GM08714 (cell line): ENCODE results near the gene AOPEP.

ENCODE experiments used
- H3K4me3 ChIP-seq: fragments of 200-500 bp; sonication (Bioruptor generic); 2 replicates; pipeline ENCODE4 v1.5.1; 2014; ENCODE audit warnings: mild to moderate bottlenecking, low read length, inconsistent platforms
- ZNF274 ChIP-seq: IDR thresholded peaks from 2 replicates; pipeline ENCODE4 v1.6.1; 2012; ENCODE audit warnings: mild to moderate bottlenecking, low read depth, low read length

AOPEP gene

DNA sequence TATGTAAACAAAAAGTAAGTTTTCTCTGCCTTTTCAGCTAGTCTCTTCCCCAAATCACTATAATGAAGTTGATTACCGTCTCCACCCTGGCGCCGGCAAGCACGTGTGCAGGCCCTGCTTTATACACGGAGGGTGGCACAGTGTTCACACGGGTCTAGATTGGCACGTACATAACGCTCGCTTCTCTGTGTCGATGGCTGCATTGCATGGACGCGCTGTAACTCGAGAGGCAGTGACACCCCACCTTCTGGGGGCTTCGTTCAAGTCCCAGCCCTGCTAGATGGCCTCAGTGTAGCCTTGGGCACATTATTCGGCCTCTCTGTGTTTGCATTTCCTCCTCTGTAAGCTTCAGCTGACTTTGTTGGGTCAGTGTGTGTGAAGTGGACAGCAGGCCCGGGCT, 367.1 kb downstream of the AOPEP start:
- no peak for TF ChIP-seq ZNF274
- no peak overlapping the region for H3K4me3 ChIP-seq

GRCh38 chr9:95094002-95094401, 367.5 kb downstream of the AOPEP start:
- TF ChIP-seq ZNF274: no peak
- no peak overlapping the region for H3K4me3 ChIP-seq

- TF ChIP-seq ZNF274: no peak
- no peak overlapping the region for H3K4me3 ChIP-seq
Observed at GRCh38 chr9:95095641-95096355, 369.3 kb downstream of the AOPEP start.

- no peak for TF ChIP-seq ZNF274
- H3K4me3 ChIP-seq: no peak overlapping the region
Observed at GRCh38 chr9:95096381-95096780, 369.9 kb downstream of the AOPEP start.

- TF ChIP-seq ZNF274: no peak
- no peak overlapping the region for H3K4me3 ChIP-seq
Observed at GRCh38 chr9:95096807-95097206, 370.3 kb downstream of the AOPEP start.

DNA sequence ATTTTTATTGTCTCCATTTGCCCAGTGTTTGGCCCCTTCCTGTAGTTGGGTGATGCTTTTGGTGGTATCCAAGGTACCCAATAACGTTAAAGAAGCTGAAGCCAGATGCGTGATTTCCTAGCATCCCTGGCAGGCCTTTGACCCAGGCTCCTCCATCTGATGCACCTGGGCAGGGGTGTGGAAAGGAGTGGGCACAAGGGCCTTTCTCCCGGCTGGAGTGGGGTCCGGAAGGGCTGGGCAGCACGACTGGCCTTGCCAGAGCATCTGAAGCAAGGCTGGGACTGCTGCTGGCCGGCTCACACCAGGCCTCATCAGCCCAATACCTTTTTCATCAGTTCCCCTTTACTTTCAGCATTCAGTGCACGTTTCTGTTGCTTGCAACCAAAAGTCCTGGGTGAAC, 370.8 kb downstream of the AOPEP start:
- no peak for TF ChIP-seq ZNF274
- no peak overlapping the region for H3K4me3 ChIP-seq

DNA sequence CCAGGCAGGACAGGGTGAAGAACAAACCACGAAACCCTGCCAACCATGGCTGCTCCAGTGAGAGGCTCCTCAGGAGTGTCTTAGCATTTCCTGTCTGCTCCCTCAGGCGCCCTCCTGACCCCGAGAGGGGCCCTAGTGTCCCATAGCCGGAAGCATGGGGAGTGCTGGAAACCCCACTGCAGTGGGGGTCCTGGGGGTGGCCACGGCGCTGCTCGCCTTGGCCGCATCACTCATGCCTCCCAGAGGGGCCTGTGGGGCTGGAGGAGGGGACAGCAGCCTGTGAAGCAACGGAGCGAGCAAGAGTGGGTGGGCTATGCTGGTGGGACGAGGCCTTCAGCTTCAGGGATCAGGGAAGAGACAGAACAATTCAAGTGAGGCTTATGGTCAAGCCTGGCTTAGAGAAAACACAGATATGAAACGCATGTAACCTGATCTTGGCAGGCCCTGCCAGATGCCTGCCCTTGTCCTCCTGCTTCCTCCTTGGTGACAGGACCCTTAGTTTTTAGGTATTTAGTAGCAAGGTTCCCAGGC, 372.0 kb downstream of the AOPEP start:
- no peak for TF ChIP-seq ZNF274

DNA sequence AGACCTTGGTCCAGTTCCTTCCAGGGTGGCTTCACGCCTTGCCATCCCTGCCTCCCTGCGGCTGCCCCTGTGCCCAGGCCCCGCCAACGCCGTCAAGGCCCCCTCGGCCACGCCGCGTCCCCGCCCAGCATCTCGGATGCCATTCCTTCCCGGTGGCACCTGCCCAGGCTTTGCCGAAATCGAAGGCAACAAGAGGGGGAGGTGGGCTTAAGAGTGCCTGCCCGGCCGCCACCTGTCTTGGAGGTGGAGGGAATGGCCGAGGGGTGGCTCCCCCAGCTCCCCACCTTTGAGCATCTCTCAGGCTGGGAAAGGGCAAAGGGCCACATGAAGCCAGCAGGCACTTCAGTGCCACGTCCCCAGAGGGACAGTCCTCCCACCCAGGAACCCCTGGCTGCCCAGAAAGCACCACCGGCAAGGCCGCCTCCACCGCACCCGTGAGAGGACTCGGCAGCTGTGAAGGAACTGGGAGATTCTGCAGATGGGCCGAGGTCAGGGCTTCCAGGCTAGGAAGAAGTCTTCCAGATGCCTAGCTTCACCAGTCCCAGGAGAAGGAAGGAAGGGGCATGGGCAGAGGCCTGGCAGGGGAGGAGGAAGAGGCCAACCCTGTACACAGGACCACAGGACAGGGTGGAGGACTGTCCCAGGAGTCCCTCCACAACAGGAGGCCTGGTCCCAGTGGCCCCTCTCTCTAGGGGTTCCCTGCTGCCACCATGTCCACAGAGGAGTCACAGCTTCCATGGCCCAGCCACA, 373.0 kb downstream of the AOPEP start:
- no peak for TF ChIP-seq ZNF274
- no peak overlapping the region for H3K4me3 ChIP-seq

More for the DNA sequence above, 372.0 kb downstream of the AOPEP start:
- H3K4me3 ChIP-seq: no peak overlapping the region

- no peak overlapping the region for H3K4me3 ChIP-seq
- TF ChIP-seq ZNF274: no peak
Observed at GRCh38 chr9:95100071-95100627, 373.6 kb downstream of the AOPEP start.

DNA sequence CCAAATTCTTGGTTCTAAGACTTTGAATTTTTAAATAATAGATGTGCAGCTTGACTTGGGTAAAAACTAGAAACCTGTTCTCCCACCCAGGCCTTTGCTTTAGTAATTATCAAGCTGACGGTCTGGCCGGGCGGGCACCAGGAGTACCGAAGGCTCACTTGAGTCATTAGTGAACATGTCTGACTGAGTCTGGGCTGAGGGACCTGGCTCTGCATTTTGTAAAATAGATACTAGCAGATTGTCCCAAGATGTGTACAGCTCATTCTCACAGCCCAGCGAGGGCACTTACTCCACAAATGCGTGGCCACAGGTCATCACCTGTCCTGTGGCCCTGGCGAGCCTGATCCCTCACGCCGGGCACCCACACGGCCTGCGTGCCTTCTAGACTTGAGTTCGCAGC, 374.8 kb downstream of the AOPEP start:
- H3K4me3 ChIP-seq: no peak overlapping the region
- TF ChIP-seq ZNF274: no peak

- no peak overlapping the region for H3K4me3 ChIP-seq
- no peak for TF ChIP-seq ZNF274
Observed at GRCh38 chr9:95102001-95102433, 375.5 kb downstream of the AOPEP start.

GRCh38 chr9:95102572-95102971, 376.1 kb downstream of the AOPEP start:
- no peak for TF ChIP-seq ZNF274
- no peak overlapping the region for H3K4me3 ChIP-seq

GRCh38 chr9:95103281-95103771, 376.8 kb downstream of the AOPEP start:
- no peak overlapping the region for H3K4me3 ChIP-seq
- TF ChIP-seq ZNF274: no peak

DNA sequence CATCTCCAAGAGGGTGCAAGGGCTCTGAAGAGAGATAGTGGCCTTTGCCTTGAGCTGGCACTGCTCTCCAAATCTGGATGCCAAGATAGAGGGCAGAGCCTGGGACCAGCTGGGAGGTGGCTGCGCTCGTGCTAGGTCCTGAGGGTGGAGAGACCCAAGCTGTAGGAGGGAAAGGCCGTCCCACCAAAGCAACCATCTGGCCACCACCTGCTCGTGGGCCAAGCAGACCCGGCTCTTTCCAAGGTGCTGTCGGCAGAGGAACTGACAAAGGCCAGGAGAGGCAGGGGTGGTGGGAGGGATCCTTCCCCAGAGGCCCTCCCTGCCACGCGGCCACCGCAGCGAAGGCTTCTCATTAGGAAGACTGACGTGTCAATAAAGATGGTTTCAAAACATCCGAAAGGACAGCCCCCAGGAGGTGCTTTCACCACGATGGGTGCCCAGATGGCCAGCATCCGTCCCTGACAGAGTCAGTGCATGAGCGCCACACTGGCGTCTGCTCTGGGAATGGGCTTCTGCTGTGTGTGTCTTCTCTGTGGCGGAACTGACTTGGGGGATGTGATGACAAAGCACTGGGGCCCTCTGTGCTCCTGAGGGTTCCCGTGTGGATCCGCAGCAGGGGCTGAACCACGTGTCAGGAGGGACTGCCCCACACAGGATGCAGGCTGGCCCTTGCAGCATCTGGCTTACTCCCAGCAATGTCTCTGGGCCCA, 377.5 kb downstream of the AOPEP start:
- no peak for TF ChIP-seq ZNF274

More for the DNA sequence above, 377.5 kb downstream of the AOPEP start:
- H3K4me3 ChIP-seq: no peak overlapping the region
